Hematopoietic multipotent progenitor cell treated with erythropoietin and hydrocortisone succinate and interleukin-3 and kit ligand, for 6 days (in vitro differentiated cells): ENCODE results near the gene UNK.
"Not testable (repeated sequence)": the region's sequence is repeated elsewhere in the genome, so short reads cannot be mapped to it uniquely, and the experiment has no call there.

Source experiments
- DNase-seq: peaks from one replicate; pipeline ENCODE4 v3.0.0-alpha.2; 2015

UNK gene

GRCh38 chr17:75855310-75856061 is 70.9 kb downstream of the UNK start, which contains the start of gene WBP2:
Gene WBP2 (minus strand): TSS chr17:75855335. CDS start chr17:75855297, 38 bp downstream.
- peak; percentile 100 for DNase-seq

GRCh38 chr17:75856062-75856756 is 71.6 kb downstream of the UNK start:
- peak; percentile 55 for DNase-seq

- DNase-seq, result not testable (repeated sequence)
Observed at GRCh38 chr17:75859358-75859757, 74.8 kb downstream of the UNK start.

GRCh38 chr17:75861927-75862317 is 77.3 kb downstream of the UNK start:
- DNase-seq, result no peak

GRCh38 chr17:75864448-75864871 is 79.9 kb downstream of the UNK start:
- DNase-seq, result peak; percentile 72

GRCh38 chr17:75864887-75865286 is 80.3 kb downstream of the UNK start:
- DNase-seq, result not testable (repeated sequence)

GRCh38 chr17:75865404-75866188 is 81.0 kb downstream of the UNK start:
- not testable (repeated sequence) for DNase-seq

GRCh38 chr17:75868730-75869281 is 84.2 kb downstream of the UNK start:
- not testable (repeated sequence) for DNase-seq

GRCh38 chr17:75869282-75870141 is 84.9 kb downstream of the UNK start:
- DNase-seq, result no peak

- not testable (repeated sequence) for DNase-seq
Observed at GRCh38 chr17:75870228-75870627, 85.6 kb downstream of the UNK start.

- peak; percentile 72 for DNase-seq
Observed at GRCh38 chr17:75872434-75873351, 88.1 kb downstream of the UNK start.

- DNase-seq, result no peak
Observed at GRCh38 chr17:75873587-75874322, 89.1 kb downstream of the UNK start.

- DNase-seq, result no peak
Observed at GRCh38 chr17:75874323-75875181, 89.9 kb downstream of the UNK start.
